Thyroid gland (tissue), 4 donors: ENCODE results near the gene CDH23.

Source experiments
- POLR2A ChIP-seq, 2 donors: fragments of 450-650 bp; IDR thresholded peaks; one replicate each; pipeline ENCODE4 v1.6.1; 2017; ENCODE audit warnings: antibody characterized with exemption in 2 of 2, mild to moderate bottlenecking in 2 of 2, moderate library complexity in 1 of 2
- TF ChIP-seq, protein P1 (sequence below), 6 experiments: fragments of 200-600 bp in 3 of 6; fragments of 450-650 bp in 3 of 6; sonication (generic) in 3 of 6; IDR thresholded peaks; one replicate each; pipeline ENCODE4 v1.5.1; 2016 to 2019; ENCODE audit warnings: antibody characterized with exemption in 6 of 6, mild to moderate bottlenecking in 2 of 6, inconsistent platforms in 1 of 6, moderate library complexity in 1 of 6

DNA sequence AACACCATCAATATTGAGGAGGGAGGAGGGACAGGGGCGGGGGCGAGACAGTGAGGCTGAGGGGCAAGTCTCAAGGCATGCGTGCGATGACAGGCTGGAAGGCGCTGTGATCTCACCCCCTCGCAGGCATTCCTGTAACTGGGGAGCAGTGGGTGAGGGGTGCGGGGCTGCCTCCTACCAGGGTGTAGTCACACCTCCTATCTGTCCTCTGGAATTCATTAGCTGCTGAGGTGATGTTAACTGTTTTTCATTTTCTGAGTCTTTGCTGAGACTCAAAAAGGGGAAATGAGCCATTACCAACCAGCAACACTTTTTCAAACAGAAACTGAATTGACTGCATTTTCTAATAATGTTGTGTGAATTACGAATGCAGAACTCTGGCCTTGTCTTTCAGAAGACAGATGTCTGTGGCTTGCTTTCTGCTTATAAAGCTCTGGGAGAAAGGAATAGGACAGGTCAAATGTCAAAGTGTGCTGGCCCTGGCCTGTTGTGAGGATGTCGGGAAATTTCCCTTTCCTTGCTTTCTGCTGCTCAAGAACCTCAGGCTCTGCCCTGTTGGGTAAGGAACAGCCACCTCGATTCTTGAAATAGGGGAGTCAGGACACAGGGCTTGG lies 23.7 kb upstream of the CDH23 start:
- TF ChIP-seq, protein P1, sequence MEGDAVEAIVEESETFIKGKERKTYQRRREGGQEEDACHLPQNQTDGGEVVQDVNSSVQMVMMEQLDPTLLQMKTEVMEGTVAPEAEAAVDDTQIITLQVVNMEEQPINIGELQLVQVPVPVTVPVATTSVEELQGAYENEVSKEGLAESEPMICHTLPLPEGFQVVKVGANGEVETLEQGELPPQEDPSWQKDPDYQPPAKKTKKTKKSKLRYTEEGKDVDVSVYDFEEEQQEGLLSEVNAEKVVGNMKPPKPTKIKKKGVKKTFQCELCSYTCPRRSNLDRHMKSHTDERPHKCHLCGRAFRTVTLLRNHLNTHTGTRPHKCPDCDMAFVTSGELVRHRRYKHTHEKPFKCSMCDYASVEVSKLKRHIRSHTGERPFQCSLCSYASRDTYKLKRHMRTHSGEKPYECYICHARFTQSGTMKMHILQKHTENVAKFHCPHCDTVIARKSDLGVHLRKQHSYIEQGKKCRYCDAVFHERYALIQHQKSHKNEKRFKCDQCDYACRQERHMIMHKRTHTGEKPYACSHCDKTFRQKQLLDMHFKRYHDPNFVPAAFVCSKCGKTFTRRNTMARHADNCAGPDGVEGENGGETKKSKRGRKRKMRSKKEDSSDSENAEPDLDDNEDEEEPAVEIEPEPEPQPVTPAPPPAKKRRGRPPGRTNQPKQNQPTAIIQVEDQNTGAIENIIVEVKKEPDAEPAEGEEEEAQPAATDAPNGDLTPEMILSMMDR (IDR thresholded peaks at IDR 0.05): no peak
- TF ChIP-seq POLR2A (IDR thresholded peaks at IDR 0.05): no peak
